Measurements from ENCODE around the gene MPPED2.

Gene MPPED2

GRCh38 chr11:30545507-30545906 is 40.6 kb downstream of the MPPED2 start:
- H3K27me3 ChIP-seq (ENCODE audit: insufficient read depth, poor library complexity, severe bottlenecking), result no peaks in the 10 kb centered on the region
- H3K27ac ChIP-seq (replicated peaks), result no peak overlapping the region
- TF ChIP-seq, protein P1, sequence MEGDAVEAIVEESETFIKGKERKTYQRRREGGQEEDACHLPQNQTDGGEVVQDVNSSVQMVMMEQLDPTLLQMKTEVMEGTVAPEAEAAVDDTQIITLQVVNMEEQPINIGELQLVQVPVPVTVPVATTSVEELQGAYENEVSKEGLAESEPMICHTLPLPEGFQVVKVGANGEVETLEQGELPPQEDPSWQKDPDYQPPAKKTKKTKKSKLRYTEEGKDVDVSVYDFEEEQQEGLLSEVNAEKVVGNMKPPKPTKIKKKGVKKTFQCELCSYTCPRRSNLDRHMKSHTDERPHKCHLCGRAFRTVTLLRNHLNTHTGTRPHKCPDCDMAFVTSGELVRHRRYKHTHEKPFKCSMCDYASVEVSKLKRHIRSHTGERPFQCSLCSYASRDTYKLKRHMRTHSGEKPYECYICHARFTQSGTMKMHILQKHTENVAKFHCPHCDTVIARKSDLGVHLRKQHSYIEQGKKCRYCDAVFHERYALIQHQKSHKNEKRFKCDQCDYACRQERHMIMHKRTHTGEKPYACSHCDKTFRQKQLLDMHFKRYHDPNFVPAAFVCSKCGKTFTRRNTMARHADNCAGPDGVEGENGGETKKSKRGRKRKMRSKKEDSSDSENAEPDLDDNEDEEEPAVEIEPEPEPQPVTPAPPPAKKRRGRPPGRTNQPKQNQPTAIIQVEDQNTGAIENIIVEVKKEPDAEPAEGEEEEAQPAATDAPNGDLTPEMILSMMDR (IDR thresholded peaks at IDR 0.05; ENCODE audit: insufficient read depth, low read length), result no peak
- TF ChIP-seq SPI1 (IDR thresholded peaks at IDR 0.05; ENCODE audit: borderline replicate concordance, low read depth), result no peak
- TF ChIP-seq REST (IDR thresholded peaks at IDR 0.05; ENCODE audit: insufficient replicate concordance, low read depth), result no peak
- TF ChIP-seq POLR2AphosphoS5 (IDR thresholded peaks at IDR 0.05; ENCODE audit: low read depth), result no peak
- TF ChIP-seq GABPA (IDR thresholded peaks at IDR 0.05; ENCODE audit: low read depth), result no peak
- H3K4me3 ChIP-seq (replicated peaks; ENCODE audit: insufficient read depth, low read length), result no peak overlapping the region
- no peak for DNase-seq (ENCODE audit: low read depth in 1 of 2, low spot score in 1 of 2)

DNA sequence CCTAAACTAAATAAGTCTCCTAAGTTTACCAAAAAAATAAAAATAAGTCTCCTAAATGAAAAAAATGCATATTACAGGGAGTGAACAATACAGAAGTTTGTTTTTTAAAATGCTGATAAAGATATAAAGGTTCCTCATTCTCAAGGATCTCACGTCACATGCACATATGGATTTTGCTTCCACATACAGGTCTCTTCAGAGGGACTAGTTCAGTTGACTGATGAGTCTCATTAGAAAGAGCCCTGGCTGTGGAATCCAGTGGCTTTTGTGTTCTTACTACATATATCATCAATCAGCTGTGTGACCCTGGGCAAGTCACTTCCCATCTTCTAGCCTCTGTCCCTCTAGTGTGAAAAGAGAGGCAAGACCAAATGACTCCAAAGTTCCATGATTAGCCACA is 43.1 kb downstream of the MPPED2 start:
- TF ChIP-seq REST (IDR thresholded peaks at IDR 0.05; ENCODE audit: insufficient replicate concordance, low read depth) (no peak), SPI1 (IDR thresholded peaks at IDR 0.05; ENCODE audit: borderline replicate concordance, low read depth) (no peak), POLR2AphosphoS5 (IDR thresholded peaks at IDR 0.05; ENCODE audit: low read depth) (no peak), GABPA (IDR thresholded peaks at IDR 0.05; ENCODE audit: low read depth) (no peak)
- TF ChIP-seq, protein P1 (IDR thresholded peaks at IDR 0.05; ENCODE audit: insufficient read depth, low read length), result no peak
- Histone ChIP-seq H3K27ac (replicated peaks) (no peak overlapping the region), H3K4me3 (replicated peaks; ENCODE audit: insufficient read depth, low read length) (no peak overlapping the region), H3K27me3 (ENCODE audit: insufficient read depth, poor library complexity, severe bottlenecking) (no peaks in the 10 kb centered on the region)
- DNase-seq (ENCODE audit: low read depth in 1 of 2, low spot score in 1 of 2), result no peak

- Histone ChIP-seq H3K27me3 (ENCODE audit: insufficient read depth, poor library complexity, severe bottlenecking) (no peaks in the 10 kb centered on the region), H3K27ac (replicated peaks) (no peak overlapping the region), H3K4me3 (replicated peaks; ENCODE audit: insufficient read depth, low read length) (no peak overlapping the region)
- TF ChIP-seq GABPA (IDR thresholded peaks at IDR 0.05; ENCODE audit: low read depth) (no peak), REST (IDR thresholded peaks at IDR 0.05; ENCODE audit: insufficient replicate concordance, low read depth) (no peak), POLR2AphosphoS5 (IDR thresholded peaks at IDR 0.05; ENCODE audit: low read depth) (no peak), SPI1 (IDR thresholded peaks at IDR 0.05; ENCODE audit: borderline replicate concordance, low read depth) (no peak)
- TF ChIP-seq, protein P1 (IDR thresholded peaks at IDR 0.05; ENCODE audit: insufficient read depth, low read length), result no peak
- DNase-seq (ENCODE audit: low read depth in 1 of 2, low spot score in 1 of 2), result no peak
Observed at GRCh38 chr11:30540781-30541180, 45.4 kb downstream of the MPPED2 start.

Measured in HL-60 (cell line).